ENCODE results near the gene PPEF1. TPM values are rescaled to one million over a fixed set of nuclear protein-coding genes. Genes with fewer than 3 reads are reported as not detected.

Gene PPEF1
- total RNA-seq, 1 experiment from 2014 or later = 0.52 TPM

DNA sequence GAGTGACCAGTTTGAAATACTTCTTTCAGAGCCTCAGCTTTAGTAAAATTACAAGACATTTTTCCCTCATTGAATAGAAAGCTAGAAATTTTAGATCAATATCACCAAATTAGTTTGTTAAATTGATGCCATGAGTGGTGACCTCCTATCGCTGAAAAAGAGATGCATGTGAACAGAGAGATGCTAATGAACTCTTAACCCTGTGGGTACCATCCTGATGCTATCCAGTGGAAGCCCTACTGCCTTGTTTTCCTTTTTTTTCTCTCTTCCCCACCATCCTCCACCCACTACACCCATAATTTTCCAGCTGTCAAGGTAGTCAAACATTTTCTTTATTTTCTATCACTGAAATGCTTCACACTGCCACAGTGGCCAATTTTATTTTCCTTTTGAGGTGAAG is 61.9 kb downstream of the PPEF1 start:
- H4K8ac ChIP-seq (replicated peaks; ENCODE audit: insufficient read length, low read depth, low read length) = no peak overlapping the region

More for the DNA sequence above, 61.9 kb downstream of the PPEF1 start:
- Mint-ChIP-seq H3K9me3 (peaks cover 58 to 69% of the 10 kb centered on the region in 2 experiments), H3K4me1 (peaks cover under 1% of the 10 kb centered on the region in 2 experiments; a peak in 2 of 4 replicates), H3K4me3 (no peak overlapping the region), H3K27ac (no peak overlapping the region), H3K27me3 (ENCODE audit: low read depth) (no peaks in the 10 kb centered on the region; the same call in 1 of the 2 replicates), H3K36me3 (ENCODE audit: insufficient read depth in 1 of 3, low read depth in 3 of 3) (peaks cover 1 to 8% (median 7%) of the 10 kb centered on the region in 3 experiments)
- Histone ChIP-seq H3K9me3 (ENCODE audit: control insufficient read depth, low read depth, low read length) (peaks cover 7% of the 10 kb centered on the region), H3K4me1 (ENCODE audit: insufficient read depth, low read length) (no peaks in the 10 kb centered on the region), H3K79me1 (ENCODE audit: insufficient read depth, low read depth, low read length, poor library complexity, severe bottlenecking) (no peaks in the 10 kb centered on the region), H2BK15ac (ENCODE audit: low read depth, low read length) (no peak overlapping the region), H4K5ac (ENCODE audit: insufficient read length, low read depth, low read length) (no peak overlapping the region), H3K56ac (ENCODE audit: insufficient read length, low read depth, low read length) (no peak overlapping the region), H3T11ph (ENCODE audit: low read length) (no peak overlapping the region), H3K4me2 (ENCODE audit: insufficient read depth, insufficient read length, low read length) (no peak overlapping the region), H3K23me2 (ENCODE audit: insufficient read length, low read depth, low read length, poor library complexity, severe bottlenecking) (no peaks in the 10 kb centered on the region), H4K20me1 (ENCODE audit: control insufficient read depth, insufficient read depth, insufficient read length) (no peaks in the 10 kb centered on the region), H3K27ac (ENCODE audit: insufficient read length, low read depth, low read length) (no peak overlapping the region), H3K18ac (ENCODE audit: insufficient read length, low read depth, low read length) (no peak overlapping the region), H3K4ac (ENCODE audit: low read depth, low read length) (no peak overlapping the region), H3K9ac (ENCODE audit: extremely low read depth, insufficient read length, low read length) (no peak overlapping the region), H3K14ac (ENCODE audit: insufficient read depth, low read length) (no peak overlapping the region), H2BK12ac (ENCODE audit: insufficient read length, low read depth, low read length) (no peak overlapping the region), H2AFZ (ENCODE audit: low read length) (no peak overlapping the region), H4K91ac (ENCODE audit: insufficient read length, low read depth, low read length) (no peak overlapping the region), H2BK5ac (ENCODE audit: insufficient read length, low read length) (no peak overlapping the region), H2AK5ac (ENCODE audit: insufficient read length, low read length) (no peak overlapping the region), H3K23ac (ENCODE audit: insufficient read length, low read depth, low read length) (no peak overlapping the region), H2BK20ac (ENCODE audit: low read depth, low read length, poor library complexity, severe bottlenecking) (no peak overlapping the region), H2BK120ac (ENCODE audit: low read depth, low read length, poor library complexity, severe bottlenecking) (no peak overlapping the region), H3K79me2 (ENCODE audit: insufficient read depth, low read length) (no peaks in the 10 kb centered on the region), H3K27me3 (ENCODE audit: insufficient read depth, low read length) (no peaks in the 10 kb centered on the region)
- WGBS (ENCODE audit: extremely low coverage, insufficient read length, low lambda C conversion rate) = no CpG with 5 or more reads among the region's 1 CpG
- DNase-seq = no peak
- TF ChIP-seq, protein P1, sequence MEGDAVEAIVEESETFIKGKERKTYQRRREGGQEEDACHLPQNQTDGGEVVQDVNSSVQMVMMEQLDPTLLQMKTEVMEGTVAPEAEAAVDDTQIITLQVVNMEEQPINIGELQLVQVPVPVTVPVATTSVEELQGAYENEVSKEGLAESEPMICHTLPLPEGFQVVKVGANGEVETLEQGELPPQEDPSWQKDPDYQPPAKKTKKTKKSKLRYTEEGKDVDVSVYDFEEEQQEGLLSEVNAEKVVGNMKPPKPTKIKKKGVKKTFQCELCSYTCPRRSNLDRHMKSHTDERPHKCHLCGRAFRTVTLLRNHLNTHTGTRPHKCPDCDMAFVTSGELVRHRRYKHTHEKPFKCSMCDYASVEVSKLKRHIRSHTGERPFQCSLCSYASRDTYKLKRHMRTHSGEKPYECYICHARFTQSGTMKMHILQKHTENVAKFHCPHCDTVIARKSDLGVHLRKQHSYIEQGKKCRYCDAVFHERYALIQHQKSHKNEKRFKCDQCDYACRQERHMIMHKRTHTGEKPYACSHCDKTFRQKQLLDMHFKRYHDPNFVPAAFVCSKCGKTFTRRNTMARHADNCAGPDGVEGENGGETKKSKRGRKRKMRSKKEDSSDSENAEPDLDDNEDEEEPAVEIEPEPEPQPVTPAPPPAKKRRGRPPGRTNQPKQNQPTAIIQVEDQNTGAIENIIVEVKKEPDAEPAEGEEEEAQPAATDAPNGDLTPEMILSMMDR (conservative IDR thresholded peaks at IDR 0.05) = no peak

All from H9 (cell line).